ENCODE results near the gene PDK4. TPM values are rescaled to one million over a fixed set of nuclear protein-coding genes. Genes with fewer than 3 reads are reported as not detected.

The PDK4 gene
- total and polyA plus RNA-seq, 9 of the 15 experiments (the other 6 are each of a cell fraction or from before 2014, with no cell fraction given): 0.03 to 0.24 (median 0.08) TPM; not detected in 2

GRCh38 chr7:95581467-95581866, 14.8 kb downstream of the PDK4 start:
- H3K9me1 ChIP-seq (ENCODE audit: control insufficient read depth, insufficient read depth, low read length): no peaks in the 10 kb centered on the region
- intact Hi-C loops (cut with micrococcal nuclease): no loop called here
- ChIA-PET POLR2A (no interaction called here), CTCF (ENCODE audit: low intra/inter-chr PET ratio) (no interaction called here)
- no peak for DNase-seq (ENCODE audit: extremely low read depth in 1 of 4, low spot score in 3 of 4)
- H3K9ac ChIP-seq (ENCODE audit: insufficient read depth in 1 of 2, low read depth in 2 of 2, low read length in 2 of 2): no peak overlapping the region
- H2AFZ ChIP-seq (ENCODE audit: low read depth, low read length): no peak overlapping the region
- no peak overlapping the region for H3K4me2 ChIP-seq (ENCODE audit: insufficient read depth, low read length)
- H3K9me3 ChIP-seq (replicated peaks; ENCODE audit: control insufficient read depth, insufficient read depth, low read depth, low read length): no peaks in the 10 kb centered on the region
- no peaks in the 10 kb centered on the region for H3K79me2 ChIP-seq (ENCODE audit: control insufficient read depth, insufficient read depth, low read length)
- no peak for ATAC-seq
- in situ Hi-C loops (cut with MboI): no loop called here
- H3K4me3 ChIP-seq: no peak overlapping the region
- 0% methylated on average over 3 of the region's 3 CpGs for WGBS (ENCODE audit: insufficient coverage, low coverage, missing lambda C conversion rate)
- TF ChIP-seq FOS (IDR thresholded peaks at IDR 0.05; ENCODE audit: extremely low read depth, insufficient read length) (no peak), KAT7 (CRISPR knock-in tag; IDR thresholded peaks at IDR 0.05; ENCODE audit: borderline replicate concordance) (no peak), ZNF740 (CRISPR knock-in tag; IDR thresholded peaks at IDR 0.05) (no peak), ZNF740 (tag; IDR thresholded peaks at IDR 0.05) (no peak), ZFPM2 (CRISPR knock-in tag; IDR thresholded peaks at IDR 0.05) (no peak), ZNF512 (tag; IDR thresholded peaks at IDR 0.05) (no peak), SLC30A9 (CRISPR knock-in tag; IDR thresholded peaks at IDR 0.05) (no peak), TRIM25 (IDR thresholded peaks at IDR 0.05; ENCODE audit: borderline replicate concordance) (no peak), ZNF354B (CRISPR knock-in tag; IDR thresholded peaks at IDR 0.05) (no peak), MBD2 (IDR thresholded peaks at IDR 0.05; ENCODE audit: borderline replicate concordance, low read depth) (no peak), KHSRP (IDR thresholded peaks at IDR 0.05) (no peak), TCF7 (IDR thresholded peaks at IDR 0.05; ENCODE audit: borderline replicate concordance) (no peak), PTRF (tag; IDR thresholded peaks at IDR 0.05) (no peak)
- no peak overlapping the region for H3K27ac ChIP-seq (ENCODE audit: extremely low read depth, low read depth, low read length)
- no peaks in the 10 kb centered on the region for H3K36me3 ChIP-seq (ENCODE audit: control insufficient read depth, insufficient read depth, low read length)
- no peaks in the 10 kb centered on the region for H3K4me1 ChIP-seq (replicated peaks in 1 of 2; ENCODE audit: control insufficient read depth in 2 of 2, insufficient read depth in 2 of 2, low read length in 2 of 2)
- no peaks in the 10 kb centered on the region for H4K20me1 ChIP-seq (replicated peaks; ENCODE audit: control insufficient read depth, insufficient read depth, low read length)
- peaks cover 6 to 10% of the 10 kb centered on the region in 2 experiments; a peak in 4 of 5 replicates for H3K27me3 ChIP-seq (ENCODE audit: control insufficient read depth in 2 of 2, insufficient read depth in 2 of 2, low read length in 2 of 2)
- FAIRE-seq: no peak
- no TSS peak for BruUV-seq (replicated peaks)

All from K562 (cell line).